Measurements from ENCODE around the gene MEI1. TPM values are rescaled to one million over a fixed set of nuclear protein-coding genes. Genes with fewer than 3 reads are reported as not detected.
"Not testable (repeated sequence)": the region's sequence is repeated elsewhere in the genome, so short reads cannot be mapped to it uniquely, and the experiment has no call there.

Gene MEI1
- total RNA-seq, 4 donors from 2014 or later: 0.39 to 1.3 (median 0.44) TPM

DNA sequence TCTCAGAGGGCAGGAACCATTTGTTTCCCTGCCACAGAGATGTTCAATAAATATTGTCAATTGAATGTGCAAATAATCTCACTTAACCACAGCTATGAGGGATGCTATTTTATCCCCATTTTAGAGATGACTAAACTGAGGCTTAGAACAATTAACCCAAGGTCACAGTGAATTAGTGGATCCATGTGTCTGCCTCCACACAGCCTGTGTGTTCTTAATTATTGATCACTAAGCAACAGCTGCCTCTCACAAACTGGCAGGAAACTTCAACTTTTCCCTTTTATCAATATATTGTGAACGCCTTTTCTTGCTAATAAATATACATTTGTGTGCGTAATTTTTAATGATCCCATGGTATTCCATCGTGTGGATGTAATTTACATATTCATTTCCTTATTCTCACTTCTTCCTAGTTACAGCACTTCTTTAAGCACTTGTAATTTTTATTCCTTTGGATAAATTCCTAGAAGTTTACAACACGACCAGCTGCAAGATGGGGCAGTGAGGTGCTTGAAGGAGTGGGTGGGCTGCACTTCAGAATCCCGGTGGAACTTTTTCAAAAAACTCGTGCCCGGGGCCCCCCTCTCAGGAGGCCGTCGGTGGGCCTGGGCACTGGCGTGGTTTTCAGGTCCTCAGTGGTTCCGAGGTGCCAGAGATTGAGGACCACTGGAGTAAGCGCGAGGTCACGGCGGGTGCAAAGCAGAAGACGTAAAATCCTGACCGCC, 132.7 kb downstream of the MEI1 start:
- intact Hi-C loops (cut with DNase I): loop anchor here (10.0 kb wide), 1 partner anchor 137 kb away; the partner anchor contains the start of gene MEI1
- 34% methylated on average over 5 of the region's 17 CpGs for WGBS
- no peak for DNase-seq (ENCODE audit: extremely low spot score)

DNA sequence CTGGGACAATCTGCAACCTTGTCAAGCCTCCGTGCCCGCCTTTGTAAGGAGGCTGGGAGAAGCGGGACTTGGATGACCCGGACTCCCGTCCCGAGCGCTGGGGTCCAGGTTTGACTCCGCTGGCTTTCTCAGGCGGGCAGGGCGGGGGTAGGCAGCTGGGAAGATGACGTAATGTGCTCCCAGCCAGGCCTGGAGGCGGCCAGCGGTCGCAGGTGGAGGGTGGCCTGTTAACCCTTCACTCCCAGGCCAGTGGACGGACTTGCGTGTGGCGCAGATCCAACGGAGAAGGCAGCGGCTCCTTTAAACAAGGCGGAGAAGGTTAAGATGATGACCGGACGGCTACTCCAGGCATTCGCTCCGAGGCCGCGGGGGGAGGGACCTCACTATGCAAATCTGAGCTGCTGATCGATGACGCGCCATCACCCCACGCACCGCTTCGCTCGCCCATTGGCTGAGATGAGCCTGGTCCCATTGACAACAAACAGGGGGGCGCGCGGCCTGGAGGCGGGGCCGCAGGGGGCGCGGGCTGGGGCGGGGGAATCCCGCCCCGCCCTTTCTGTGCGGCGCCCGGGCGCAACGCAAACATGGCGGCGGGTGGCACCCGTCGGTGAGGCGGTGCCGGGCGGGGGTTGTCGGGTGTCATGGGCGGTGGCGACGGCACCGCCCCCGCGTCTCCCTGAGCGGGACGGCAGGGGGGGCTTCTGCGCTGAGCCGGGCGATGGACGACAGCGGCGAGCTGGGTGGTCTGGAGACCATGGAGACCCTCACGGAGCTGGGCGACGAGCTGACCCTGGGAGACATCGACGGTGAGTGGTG, 133.5 kb downstream of the MEI1 start, which contains the start of gene SREBF2:
TSS of gene SREBF2 (plus strand) at position 553 of the 816 bp plus-strand sequence. CDS start at position 719, 166 bp downstream.
- intact Hi-C loops (cut with DNase I): loop anchor here (10.0 kb wide), 1 partner anchor 138 kb away; the partner anchor contains the start of gene MEI1
- peak within 1 kb of the TSS; percentile 92 to 97 (median 94) for H3K27ac ChIP-seq (replicated peaks in 1 of 4)
- peaks cover 5 to 17% (median 12%) of the 10 kb centered on the region in 4 donors for H3K36me3 ChIP-seq
- peak; percentile 100 for DNase-seq (ENCODE audit: extremely low spot score)
- H3K4me1 ChIP-seq: peaks cover 12 to 47% (median 31%) of the 10 kb centered on the region in 4 donors
- no peaks in the 10 kb centered on the region for H3K9me3 ChIP-seq
- peak within 1 kb of the TSS; percentile 87 to 97 (median 90) for H3K4me3 ChIP-seq
- H3K27me3 ChIP-seq: no peaks in the 10 kb centered on the region
- TF ChIP-seq POLR2AphosphoS5 (IDR thresholded peaks at IDR 0.05) (peak; percentile 91 to 92), POLR2A (IDR thresholded peaks at IDR 0.05; ENCODE audit: low read depth) (peak; percentile 67), EP300 (IDR thresholded peaks at IDR 0.05) (no peak)
- TF ChIP-seq, protein P1, sequence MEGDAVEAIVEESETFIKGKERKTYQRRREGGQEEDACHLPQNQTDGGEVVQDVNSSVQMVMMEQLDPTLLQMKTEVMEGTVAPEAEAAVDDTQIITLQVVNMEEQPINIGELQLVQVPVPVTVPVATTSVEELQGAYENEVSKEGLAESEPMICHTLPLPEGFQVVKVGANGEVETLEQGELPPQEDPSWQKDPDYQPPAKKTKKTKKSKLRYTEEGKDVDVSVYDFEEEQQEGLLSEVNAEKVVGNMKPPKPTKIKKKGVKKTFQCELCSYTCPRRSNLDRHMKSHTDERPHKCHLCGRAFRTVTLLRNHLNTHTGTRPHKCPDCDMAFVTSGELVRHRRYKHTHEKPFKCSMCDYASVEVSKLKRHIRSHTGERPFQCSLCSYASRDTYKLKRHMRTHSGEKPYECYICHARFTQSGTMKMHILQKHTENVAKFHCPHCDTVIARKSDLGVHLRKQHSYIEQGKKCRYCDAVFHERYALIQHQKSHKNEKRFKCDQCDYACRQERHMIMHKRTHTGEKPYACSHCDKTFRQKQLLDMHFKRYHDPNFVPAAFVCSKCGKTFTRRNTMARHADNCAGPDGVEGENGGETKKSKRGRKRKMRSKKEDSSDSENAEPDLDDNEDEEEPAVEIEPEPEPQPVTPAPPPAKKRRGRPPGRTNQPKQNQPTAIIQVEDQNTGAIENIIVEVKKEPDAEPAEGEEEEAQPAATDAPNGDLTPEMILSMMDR (IDR thresholded peaks at IDR 0.05): peak in 1 of 3 experiments; percentile 8
- under 1% methylated on average over 23 of the region's 75 CpGs for WGBS

More for the DNA sequence above, 132.7 kb downstream of the MEI1 start:
- Histone ChIP-seq H3K27ac (replicated peaks in 1 of 4) (peak overlapping the region; percentile 92 to 97 (median 94)), H3K4me1 (peaks cover 12 to 47% (median 30%) of the 10 kb centered on the region in 4 donors), H3K27me3 (no peaks in the 10 kb centered on the region), H3K36me3 (peaks cover 4 to 16% (median 11%) of the 10 kb centered on the region in 4 donors), H3K9me3 (no peaks in the 10 kb centered on the region), H3K4me3 (peak overlapping the region; percentile 87 to 97 (median 90))
- no peak for TF ChIP-seq POLR2AphosphoS5 (IDR thresholded peaks at IDR 0.05)
- no peak for TF ChIP-seq EP300 (IDR thresholded peaks at IDR 0.05)
- TF ChIP-seq POLR2A (IDR thresholded peaks at IDR 0.05; ENCODE audit: low read depth): no peak
- TF ChIP-seq, protein P1 (IDR thresholded peaks at IDR 0.05): no peak

DNA sequence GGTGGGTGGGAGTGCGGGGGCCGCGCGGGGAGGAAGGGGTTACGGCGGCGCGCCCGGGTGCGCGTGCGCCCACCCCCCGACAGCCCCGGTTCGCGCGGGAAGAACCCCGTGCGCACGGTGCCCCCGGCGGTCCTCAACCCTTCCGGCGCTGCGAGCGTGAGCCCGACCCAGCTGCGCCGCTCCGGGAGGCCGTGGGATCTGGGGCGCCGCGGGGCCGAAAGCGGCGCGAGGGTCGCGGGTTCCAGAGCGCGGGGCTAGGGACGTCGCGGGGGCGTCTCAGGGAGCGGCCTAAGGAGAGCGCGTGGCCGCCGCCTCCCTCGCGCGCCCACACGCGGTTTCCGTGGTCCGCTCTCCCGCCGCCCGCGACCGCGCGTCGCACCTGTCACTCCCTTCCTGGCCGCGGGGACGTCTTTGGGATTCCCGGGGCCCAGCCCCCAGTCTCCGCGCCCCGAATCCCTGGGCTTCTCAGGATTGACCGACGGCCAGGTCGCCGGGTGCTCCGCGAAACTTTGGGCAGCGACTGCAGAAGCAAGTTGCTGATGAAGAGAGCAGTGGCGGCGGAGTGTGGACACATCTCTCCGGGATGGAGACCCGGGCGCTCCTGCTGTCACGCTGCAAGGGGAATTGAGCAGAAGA, 134.2 kb downstream of the MEI1 start:
- H3K27me3 ChIP-seq: no peaks in the 10 kb centered on the region
- peaks cover 12 to 54% (median 38%) of the 10 kb centered on the region in 4 donors for H3K4me1 ChIP-seq
- peaks cover 5 to 17% (median 12%) of the 10 kb centered on the region in 4 donors for H3K36me3 ChIP-seq
- 0% methylated on average over 10 of the region's 86 CpGs for WGBS
- DNase-seq (ENCODE audit: extremely low spot score): no peak
- peak overlapping the region; percentile 92 to 97 (median 94) for H3K27ac ChIP-seq (replicated peaks in 1 of 4)
- no peaks in the 10 kb centered on the region for H3K9me3 ChIP-seq
- peak overlapping the region; percentile 87 to 97 (median 90) for H3K4me3 ChIP-seq
- intact Hi-C loops (cut with DNase I): loop anchor here (10.0 kb wide), 1 partner anchor 139 kb away; the partner anchor contains the start of gene MEI1
- TF ChIP-seq EP300 (IDR thresholded peaks at IDR 0.05) (no peak), POLR2AphosphoS5 (IDR thresholded peaks at IDR 0.05) (peak in 1 of 2 donors; percentile 43)

DNA sequence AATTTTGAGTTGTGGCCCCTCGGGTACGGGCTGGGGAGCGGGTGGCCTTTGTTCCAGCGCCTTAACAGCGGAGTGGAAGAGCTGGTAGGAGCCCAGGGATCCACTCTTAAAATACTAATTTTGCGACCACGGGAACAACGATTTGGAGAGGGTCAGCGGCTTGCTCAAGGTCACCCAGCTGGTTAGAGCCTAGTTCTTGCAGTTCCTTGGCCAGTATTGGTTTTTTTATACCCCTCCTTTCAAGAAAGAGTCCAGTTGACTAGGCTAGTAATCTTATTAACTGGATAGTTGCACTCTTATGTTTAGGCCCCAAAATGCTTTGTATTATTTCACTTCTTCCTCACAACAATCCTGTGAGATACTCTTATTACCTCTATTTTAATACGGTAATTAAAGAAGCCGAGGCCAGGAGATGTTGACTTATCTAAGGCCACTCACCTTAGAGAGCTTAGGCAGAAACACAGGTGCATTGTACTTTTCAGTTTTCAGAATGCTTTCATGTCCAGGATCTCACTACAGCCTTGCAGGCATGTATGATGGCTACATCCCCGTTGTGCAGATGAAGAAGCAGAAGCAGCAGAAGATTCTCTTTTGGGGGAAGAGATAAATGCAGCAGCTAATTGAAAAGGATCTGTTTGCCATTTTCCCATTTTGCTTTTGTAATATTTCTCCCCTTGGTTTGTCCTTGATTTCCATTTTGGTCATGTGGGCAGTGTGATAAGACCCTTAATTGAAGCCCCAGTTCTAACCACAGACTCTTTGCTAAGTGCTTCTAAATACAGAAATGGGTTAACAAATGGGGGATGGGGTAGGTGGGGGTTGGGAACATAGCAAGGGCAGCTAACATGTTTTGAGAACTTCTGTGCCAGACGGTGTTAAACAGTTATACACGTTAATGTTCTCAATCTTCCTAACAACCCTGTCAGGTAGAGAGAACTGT, 135.0 kb downstream of the MEI1 start:
- peaks cover 5 to 20% (median 12%) of the 10 kb centered on the region in 4 donors for H3K36me3 ChIP-seq
- no peak for DNase-seq (ENCODE audit: extremely low spot score)
- 17% methylated on average over 9 of the region's 14 CpGs for WGBS
- H3K4me1 ChIP-seq: peaks cover 12 to 62% (median 39%) of the 10 kb centered on the region in 4 donors
- peak overlapping the region; percentile 87 to 97 (median 90) for H3K4me3 ChIP-seq
- H3K27ac ChIP-seq (replicated peaks in 1 of 4): peak overlapping the region; percentile 92 to 97 (median 94)
- TF ChIP-seq, protein P1 (IDR thresholded peaks at IDR 0.05): no peak
- TF ChIP-seq EP300 (IDR thresholded peaks at IDR 0.05): no peak
- TF ChIP-seq POLR2AphosphoS5 (IDR thresholded peaks at IDR 0.05): no peak
- no peak for TF ChIP-seq POLR2A (IDR thresholded peaks at IDR 0.05; ENCODE audit: low read depth)
- no peaks in the 10 kb centered on the region for H3K9me3 ChIP-seq
- intact Hi-C loops (cut with DNase I): loop anchor here (10.0 kb wide), 1 partner anchor 139 kb away; the partner anchor contains the start of gene MEI1
- H3K27me3 ChIP-seq: no peaks in the 10 kb centered on the region

DNA sequence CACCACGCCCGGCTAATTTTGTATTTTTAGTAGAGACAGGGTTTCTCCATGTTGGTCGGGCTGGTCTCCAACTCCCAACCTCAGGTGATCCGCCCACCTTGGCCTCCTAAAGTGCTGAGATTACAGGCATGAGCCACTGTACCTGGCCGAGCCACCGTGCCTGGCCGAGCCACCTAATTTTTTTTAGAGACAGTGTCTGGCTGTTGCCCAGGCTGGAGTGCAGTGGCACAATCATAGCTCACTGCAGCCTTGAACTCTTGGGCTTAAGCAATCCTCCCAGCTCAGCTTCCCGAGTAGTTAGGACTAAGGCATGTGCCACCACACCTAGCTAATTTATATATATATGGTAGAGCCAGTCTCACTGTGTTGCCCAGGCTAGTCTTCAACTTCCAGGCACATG, 136.2 kb downstream of the MEI1 start:
- WGBS: 100% methylated on average over 3 of the region's 8 CpGs
- intact Hi-C loops (cut with DNase I): loop anchor here (10.0 kb wide), 1 partner anchor 141 kb away; the partner anchor contains the start of gene MEI1
- H3K4me1 ChIP-seq: peaks cover 15 to 69% (median 43%) of the 10 kb centered on the region in 4 donors

More for the DNA sequence above, 136.2 kb downstream of the MEI1 start:
- peaks cover 5 to 20% (median 12%) of the 10 kb centered on the region in 4 donors for H3K36me3 ChIP-seq
- H3K4me3 ChIP-seq; DNase-seq (ENCODE audit: extremely low spot score); H3K27ac ChIP-seq (replicated peaks in 1 of 4); H3K27me3 ChIP-seq; H3K9me3 ChIP-seq: not testable (repeated sequence)

Data from esophagus muscularis mucosa (tissue), 4 donors.